Activated CD4-positive, alpha-beta memory T cell treated with anti-CD3 and anti-CD28 coated beads for 36 hours (primary cell): ENCODE results near the gene GDPGP1. TPM values are rescaled to one million over a fixed set of nuclear protein-coding genes. Genes with fewer than 3 reads are reported as not detected.

Source experiments
- CTCF ChIA-PET: fragments of 350-600 bp; sonication (Branson Sonifier 250); formaldehyde crosslinking; loops from one replicate; lab custom pipeline; 2021; ENCODE audit warnings: antibody characterized with exemption, inconsistent platforms; lab: Charles Lee
- POLR2A ChIA-PET: fragments of 350-600 bp; sonication (Branson Sonifier 250); formaldehyde crosslinking; loops from one replicate; lab custom pipeline; 2021; ENCODE audit warnings: antibody characterized with exemption; lab: Charles Lee
- DNase-seq: peaks from one replicate; pipeline ENCODE4 v3.0.0-alpha.2; 2020
- H3K27ac Mint-ChIP-seq: one replicate; pipeline ENCODE4 v1.8.0; 2021; ENCODE audit warnings: mixed read lengths
- H3K27me3 Mint-ChIP-seq: one replicate; pipeline ENCODE4 v1.8.0; 2021; ENCODE audit warnings: mixed read lengths
- H3K36me3 Mint-ChIP-seq: one replicate; pipeline ENCODE4 v1.8.0; 2021; ENCODE audit warnings: mixed read lengths
- H3K4me1 Mint-ChIP-seq: one replicate; pipeline ENCODE4 v1.8.0; 2021; ENCODE audit warnings: low read depth, mixed read lengths
- H3K4me3 Mint-ChIP-seq: one replicate; pipeline ENCODE4 v1.8.0; 2021; ENCODE audit warnings: mild to moderate bottlenecking, mixed read lengths
- H3K9me3 Mint-ChIP-seq: one replicate; pipeline ENCODE4 v1.8.0; 2021; ENCODE audit warnings: mixed read lengths
- intact Hi-C: fragments of 100-400 bp; cut with micrococcal nuclease; formaldehyde crosslinking; loops from one replicate; pipeline ENCODE4 v1.15.1; 2023
- total RNA-seq, 2 experiments: library from RNA; stranded (reverse); gene quantifications; one replicate each; pipeline ENCODE4 v1.2.3, GENCODE V29; 2021

GDPGP1 gene
- total RNA-seq, 2 experiments from 2014 or later = 8.0 to 9.2 TPM

DNA sequence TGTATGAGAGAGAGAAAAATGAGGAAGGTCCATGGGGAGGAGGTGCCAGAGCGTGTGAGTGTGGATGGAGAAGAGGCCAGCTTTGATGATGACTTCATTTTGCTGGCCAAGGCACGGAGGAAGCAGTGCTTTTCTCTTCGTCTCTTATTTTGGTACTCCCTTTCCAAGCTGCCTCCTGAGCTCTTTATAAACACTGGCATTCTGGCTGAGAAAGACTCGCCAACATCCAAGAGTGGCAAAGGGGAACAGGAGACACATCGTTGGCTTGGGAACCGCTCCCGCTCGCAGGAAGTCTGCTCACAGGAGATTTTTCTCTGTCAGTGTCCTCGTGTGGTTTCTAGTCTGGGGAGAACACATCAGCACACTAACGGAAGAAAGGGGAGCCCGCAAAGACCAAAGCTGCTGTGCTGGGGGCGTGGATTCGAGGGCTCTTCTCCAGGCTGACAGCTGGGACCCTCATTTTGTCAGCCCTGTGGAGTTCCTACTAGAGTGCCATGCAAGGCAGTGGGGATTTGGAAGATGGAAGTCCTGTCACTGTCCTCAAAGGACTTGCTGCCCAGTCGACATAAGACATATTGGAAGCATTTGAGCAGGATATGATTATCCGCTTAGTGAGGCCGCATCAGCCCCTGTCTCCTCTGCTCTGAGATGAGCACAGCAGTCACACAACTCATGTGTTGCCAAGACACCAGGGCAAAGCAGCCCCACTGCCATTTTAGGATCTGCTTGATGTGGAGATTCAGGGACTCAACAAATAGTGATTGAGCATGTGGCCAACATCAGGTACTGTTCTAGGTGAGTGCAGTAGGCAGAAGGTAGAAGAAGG lies 40.8 kb upstream of the GDPGP1 start:
- POLR2A ChIA-PET = interaction anchor here (0.6 to 0.7 kb wide), 2 partner anchors 209 to 1546 kb away, joined by 3 read pairs; no protein-coding TSS in a partner anchor
- intact Hi-C loops = no loop called here
- Mint-ChIP-seq H3K27ac (no peak overlapping the region), H3K9me3 (no peaks in the 10 kb centered on the region), H3K4me1 (peaks cover 18% of the 10 kb centered on the region), H3K36me3 (no peaks in the 10 kb centered on the region), H3K27me3 (no peaks in the 10 kb centered on the region), H3K4me3 (no peak overlapping the region)
- DNase-seq = no peak
- CTCF ChIA-PET = interaction anchor here (1.3 kb wide), 1 partner anchor 107 kb away, joined by 3 read pairs; no protein-coding TSS in a partner anchor

DNA sequence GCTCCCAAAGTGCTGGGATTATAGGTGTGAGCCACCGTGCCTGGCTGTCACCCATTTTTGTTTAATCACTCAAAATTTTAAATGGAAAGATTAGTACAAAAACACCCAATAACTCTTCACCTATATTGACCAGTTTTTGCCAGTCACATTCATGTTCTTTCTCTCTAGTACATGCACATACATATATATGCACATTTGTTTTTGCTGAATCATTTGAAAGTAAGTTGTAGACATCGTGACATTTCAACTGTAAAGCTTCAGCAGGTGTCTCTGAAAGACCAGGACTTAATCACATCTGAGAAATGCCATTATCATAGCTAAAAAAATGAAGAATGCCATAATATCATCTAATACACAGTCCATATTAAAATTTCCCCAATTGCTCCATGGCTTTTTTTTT lies 39.4 kb upstream of the GDPGP1 start:
- Mint-ChIP-seq H3K9me3 (no peaks in the 10 kb centered on the region), H3K36me3 (no peaks in the 10 kb centered on the region), H3K27ac (no peak overlapping the region), H3K4me1 (peaks cover 18% of the 10 kb centered on the region), H3K4me3 (no peak overlapping the region), H3K27me3 (no peaks in the 10 kb centered on the region)
- ChIA-PET POLR2A (interaction anchor here (0.7 kb wide), 1 partner anchor 39 kb away, joined by 3 read pairs; the partner anchor contains the start of gene CIB1), CTCF (interaction anchor here (1.3 kb wide), 1 partner anchor 108 kb away, joined by 3 read pairs; no protein-coding TSS in a partner anchor)
- intact Hi-C loops = no loop called here
- DNase-seq = no peak

DNA sequence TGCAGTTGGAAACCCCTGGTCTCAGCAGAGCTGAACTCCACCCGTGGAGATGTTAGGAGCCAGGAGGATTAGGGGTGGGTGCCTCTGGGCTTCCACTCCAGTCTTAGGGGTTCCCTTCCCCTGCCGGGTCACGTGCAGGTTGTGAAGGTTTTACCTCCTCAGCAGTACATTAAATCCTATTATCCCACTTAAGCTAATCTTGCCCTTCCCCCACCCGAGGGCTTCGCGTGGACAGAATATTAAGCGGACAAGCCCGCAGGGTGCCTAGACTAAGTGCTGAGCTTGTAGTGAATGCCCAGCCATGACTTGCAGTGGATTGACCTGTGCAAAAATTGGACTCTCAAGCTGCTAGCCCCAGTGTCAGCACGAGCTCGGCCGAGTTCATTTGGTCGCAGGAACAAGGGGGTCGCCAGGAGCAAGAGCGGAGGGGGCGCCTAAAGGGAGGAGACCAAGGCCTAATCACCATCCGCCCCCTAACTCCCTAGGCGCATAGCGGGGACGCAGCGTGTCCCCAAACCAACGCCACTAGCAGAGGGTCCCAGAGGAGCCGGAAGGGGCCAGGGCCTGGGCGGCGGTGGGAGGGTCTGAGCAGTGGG lies 33.4 kb upstream of the GDPGP1 start:
- DNase-seq = no peak
- H3K27ac Mint-ChIP-seq = peak overlapping the region; percentile 62
- POLR2A ChIA-PET = interaction anchor here (0.8 to 2.6 kb wide), 4 partner anchors 9 to 307 kb away, joined by 3 to 23 read pairs (median 4); partner anchors contain the start of genes AP3S2, CIB1 and GDPGP1
- H3K4me3 Mint-ChIP-seq = peak overlapping the region; percentile 76
- no peaks in the 10 kb centered on the region for H3K27me3 Mint-ChIP-seq
- intact Hi-C loops = loop anchor here (2.0 kb wide), 1 partner anchor 16 kb away; no protein-coding TSS in a partner anchor
- no peaks in the 10 kb centered on the region for H3K36me3 Mint-ChIP-seq
- CTCF ChIA-PET = interaction anchor here (0.6 to 2.6 kb wide), 12 partner anchors 13 to 465 kb away, joined by 3 to 10 read pairs (median 4); no protein-coding TSS in a partner anchor
- H3K9me3 Mint-ChIP-seq = no peaks in the 10 kb centered on the region
- peaks cover 17% of the 10 kb centered on the region for H3K4me1 Mint-ChIP-seq

DNA sequence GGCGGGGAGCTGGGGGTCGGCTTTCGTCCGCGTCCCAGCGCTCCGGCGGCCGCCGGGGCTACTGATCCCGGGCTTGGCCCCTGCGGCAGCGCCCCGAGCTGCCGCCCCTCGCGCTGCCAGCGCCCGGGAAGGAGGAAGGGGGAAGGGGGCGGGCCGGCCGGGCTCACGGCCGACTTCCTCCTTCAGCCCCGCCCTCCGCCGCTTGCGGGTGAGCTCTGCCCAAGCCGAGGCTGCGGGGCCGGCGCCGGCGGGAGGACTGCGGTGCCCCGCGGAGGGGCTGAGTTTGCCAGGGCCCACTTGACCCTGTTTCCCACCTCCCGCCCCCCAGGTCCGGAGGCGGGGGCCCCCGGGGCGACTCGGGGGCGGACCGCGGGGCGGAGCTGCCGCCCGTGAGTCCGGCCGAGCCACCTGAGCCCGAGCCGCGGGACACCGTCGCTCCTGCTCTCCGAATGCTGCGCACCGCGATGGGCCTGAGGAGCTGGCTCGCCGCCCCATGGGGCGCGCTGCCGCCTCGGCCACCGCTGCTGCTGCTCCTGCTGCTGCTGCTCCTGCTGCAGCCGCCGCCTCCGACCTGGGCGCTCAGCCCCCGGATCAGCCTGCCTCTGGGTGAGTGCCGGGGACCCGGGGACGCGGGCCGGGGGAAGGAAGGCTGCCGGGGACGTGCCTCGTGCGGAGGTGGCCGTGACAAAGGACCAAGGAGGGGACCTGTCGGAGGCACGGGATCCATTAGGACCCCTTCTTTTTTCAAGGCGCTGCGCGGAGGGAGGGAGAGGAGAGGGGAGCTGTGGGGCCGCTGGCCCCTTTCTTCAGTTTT lies 32.7 kb upstream of the GDPGP1 start, which contains the start of gene SEMA4B:
Gene SEMA4B (plus strand): TSS at position 201 of the 814 bp plus-strand sequence. CDS start 249 bp downstream, at position 450.
- Mint-ChIP-seq H3K27me3 (no peaks in the 10 kb centered on the region), H3K4me1 (peaks cover 18% of the 10 kb centered on the region), H3K9me3 (no peaks in the 10 kb centered on the region), H3K27ac (peak within 1 kb of the TSS; percentile 62), H3K4me3 (peak within 1 kb of the TSS; percentile 76), H3K36me3 (no peaks in the 10 kb centered on the region)
- intact Hi-C loops = loop anchor here (2.0 kb wide), 1 partner anchor 17 kb away; no protein-coding TSS in a partner anchor
- POLR2A ChIA-PET = interaction anchor here (0.8 to 2.6 kb wide), 5 partner anchors 8 to 308 kb away, joined by 3 to 23 read pairs (median 3); partner anchors contain the start of genes AP3S2, CIB1 and GDPGP1
- peak; percentile 77 for DNase-seq
- CTCF ChIA-PET = interaction anchor here (0.6 to 2.6 kb wide), 13 partner anchors 9 to 466 kb away, joined by 3 to 10 read pairs (median 4); no protein-coding TSS in a partner anchor

DNA sequence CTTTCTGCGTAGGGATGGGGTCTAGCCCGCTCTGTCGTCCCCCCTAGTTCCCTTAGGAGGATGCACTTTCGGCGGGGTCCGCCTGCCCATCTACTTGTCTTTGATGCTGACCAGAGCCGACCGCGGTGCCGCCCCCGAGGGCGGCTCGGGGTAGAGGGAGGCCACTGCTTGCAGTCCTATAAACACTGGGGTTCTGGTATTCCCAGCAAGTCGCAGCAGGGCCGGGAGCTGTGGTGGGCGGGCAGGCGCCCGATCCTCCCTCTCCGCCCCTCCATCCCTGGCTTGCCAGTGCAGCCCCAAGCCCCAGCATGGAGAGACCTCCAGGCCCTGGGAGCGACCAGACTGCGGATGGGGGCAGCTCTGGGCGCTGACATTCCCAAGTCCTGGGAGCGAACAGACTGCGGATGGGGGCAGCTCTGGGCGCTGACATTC lies 32.0 kb upstream of the GDPGP1 start:
- H3K36me3 Mint-ChIP-seq = no peaks in the 10 kb centered on the region
- no peaks in the 10 kb centered on the region for H3K27me3 Mint-ChIP-seq
- CTCF ChIA-PET = interaction anchor here (1.0 to 2.6 kb wide), 3 partner anchors 10 to 19 kb away, joined by 4 to 10 read pairs (median 6); no protein-coding TSS in a partner anchor
- no peak for DNase-seq
- peak overlapping the region; percentile 74 for H3K4me3 Mint-ChIP-seq
- H3K4me1 Mint-ChIP-seq = peaks cover 23% of the 10 kb centered on the region
- H3K9me3 Mint-ChIP-seq = no peaks in the 10 kb centered on the region
- POLR2A ChIA-PET = interaction anchor here (1.0 to 2.6 kb wide), 4 partner anchors 10 to 308 kb away, joined by 3 to 23 read pairs (median 4); partner anchors contain the start of genes AP3S2, CIB1 and GDPGP1
- no peak overlapping the region for H3K27ac Mint-ChIP-seq
- intact Hi-C loops = loop anchor here (2.0 kb wide), 1 partner anchor 17 kb away; no protein-coding TSS in a partner anchor

DNA sequence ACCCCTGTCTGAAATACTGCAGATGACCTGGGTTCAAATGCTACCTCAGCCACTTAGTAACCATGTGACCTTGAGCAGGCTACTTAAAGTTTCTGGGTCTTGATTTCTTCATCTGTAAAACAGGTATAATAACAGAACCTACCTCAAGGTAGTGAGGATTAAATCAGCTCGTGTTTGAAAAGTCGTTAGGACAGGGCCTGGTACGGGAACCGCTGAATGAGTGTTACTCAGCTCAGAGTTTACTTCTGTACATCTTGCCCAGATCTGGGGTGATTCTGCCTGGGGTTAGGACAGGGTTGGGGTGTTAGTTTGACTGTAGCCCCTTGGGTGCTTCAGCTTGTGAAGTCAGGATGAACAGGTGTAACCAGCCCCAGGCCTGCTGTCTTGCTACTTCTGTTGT lies 31.1 kb upstream of the GDPGP1 start:
- POLR2A ChIA-PET = interaction anchor here (1.0 kb wide), 1 partner anchor 26 kb away, joined by 3 read pairs; no protein-coding TSS in a partner anchor
- peaks cover 23% of the 10 kb centered on the region for H3K4me1 Mint-ChIP-seq

DNA sequence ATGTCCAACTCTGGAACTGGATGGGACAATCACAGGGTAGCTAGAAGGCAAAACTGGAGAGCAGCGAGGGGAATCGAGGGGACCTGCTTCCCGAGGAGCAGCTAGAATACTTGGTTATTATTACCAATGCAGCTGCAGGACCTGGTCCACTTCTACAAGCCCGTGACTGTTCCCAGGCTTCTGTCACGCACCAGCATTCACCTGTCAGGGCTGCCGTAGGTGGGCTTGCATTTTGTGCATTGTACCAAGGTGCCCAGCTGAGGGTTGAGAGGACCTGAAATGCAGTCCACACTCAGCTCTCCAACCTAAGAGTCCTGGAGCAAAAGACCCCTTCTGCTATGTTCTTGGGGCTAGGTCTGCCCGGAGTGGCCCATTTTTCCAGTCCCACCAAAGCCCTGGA lies 30.5 kb upstream of the GDPGP1 start:
- ChIA-PET POLR2A (interaction anchor here (1.0 kb wide), 1 partner anchor 25 kb away, joined by 3 read pairs; no protein-coding TSS in a partner anchor), CTCF (interaction anchor here (1.7 kb wide), 1 partner anchor 18 kb away, joined by 5 read pairs; no protein-coding TSS in a partner anchor)
- Mint-ChIP-seq H3K4me3 (no peak overlapping the region), H3K36me3 (no peaks in the 10 kb centered on the region), H3K27ac (no peak overlapping the region), H3K4me1 (peaks cover 23% of the 10 kb centered on the region), H3K9me3 (no peaks in the 10 kb centered on the region), H3K27me3 (no peaks in the 10 kb centered on the region)
- no peak for DNase-seq
- intact Hi-C loops = no loop called here

More for the DNA sequence above, 31.1 kb upstream of the GDPGP1 start:
- CTCF ChIA-PET = interaction anchor here (0.6 to 1.7 kb wide), 2 partner anchors 18 to 724 kb away, joined by 3 to 5 read pairs; no protein-coding TSS in a partner anchor
- peak overlapping the region; percentile 74 for H3K4me3 Mint-ChIP-seq
- no peak overlapping the region for H3K27ac Mint-ChIP-seq
- no peaks in the 10 kb centered on the region for H3K27me3 Mint-ChIP-seq
- no peaks in the 10 kb centered on the region for H3K9me3 Mint-ChIP-seq
- DNase-seq = no peak
- H3K36me3 Mint-ChIP-seq = no peaks in the 10 kb centered on the region
- intact Hi-C loops = no loop called here

DNA sequence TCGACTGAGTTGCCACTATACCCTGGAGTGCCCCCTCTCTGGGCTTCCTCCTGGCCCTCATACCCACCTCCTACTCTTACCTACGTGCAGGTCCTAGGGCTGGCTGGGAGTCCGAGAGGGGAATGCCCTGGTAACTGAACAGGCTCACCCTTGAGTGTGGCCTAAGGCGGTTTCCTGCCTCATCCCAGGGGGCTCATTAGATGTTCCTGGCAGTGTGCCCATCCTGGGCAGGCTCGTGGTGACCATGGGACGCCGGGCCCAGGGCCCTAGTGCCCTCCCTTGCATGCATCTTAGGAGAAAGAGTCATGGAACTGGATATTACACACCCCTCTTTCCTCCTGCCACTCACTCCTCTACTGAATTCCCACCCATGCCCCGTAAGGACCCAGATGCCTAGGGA lies 30.1 kb upstream of the GDPGP1 start:
- CTCF ChIA-PET = interaction anchor here (1.7 to 2.4 kb wide), 2 partner anchors 14 to 17 kb away, joined by 5 to 11 read pairs; no protein-coding TSS in a partner anchor
- Mint-ChIP-seq H3K9me3 (no peaks in the 10 kb centered on the region), H3K27ac (no peak overlapping the region), H3K36me3 (no peaks in the 10 kb centered on the region), H3K4me1 (peaks cover 26% of the 10 kb centered on the region), H3K27me3 (no peaks in the 10 kb centered on the region), H3K4me3 (no peak overlapping the region)
- no peak for DNase-seq
- intact Hi-C loops = no loop called here
- POLR2A ChIA-PET = no interaction called here

DNA sequence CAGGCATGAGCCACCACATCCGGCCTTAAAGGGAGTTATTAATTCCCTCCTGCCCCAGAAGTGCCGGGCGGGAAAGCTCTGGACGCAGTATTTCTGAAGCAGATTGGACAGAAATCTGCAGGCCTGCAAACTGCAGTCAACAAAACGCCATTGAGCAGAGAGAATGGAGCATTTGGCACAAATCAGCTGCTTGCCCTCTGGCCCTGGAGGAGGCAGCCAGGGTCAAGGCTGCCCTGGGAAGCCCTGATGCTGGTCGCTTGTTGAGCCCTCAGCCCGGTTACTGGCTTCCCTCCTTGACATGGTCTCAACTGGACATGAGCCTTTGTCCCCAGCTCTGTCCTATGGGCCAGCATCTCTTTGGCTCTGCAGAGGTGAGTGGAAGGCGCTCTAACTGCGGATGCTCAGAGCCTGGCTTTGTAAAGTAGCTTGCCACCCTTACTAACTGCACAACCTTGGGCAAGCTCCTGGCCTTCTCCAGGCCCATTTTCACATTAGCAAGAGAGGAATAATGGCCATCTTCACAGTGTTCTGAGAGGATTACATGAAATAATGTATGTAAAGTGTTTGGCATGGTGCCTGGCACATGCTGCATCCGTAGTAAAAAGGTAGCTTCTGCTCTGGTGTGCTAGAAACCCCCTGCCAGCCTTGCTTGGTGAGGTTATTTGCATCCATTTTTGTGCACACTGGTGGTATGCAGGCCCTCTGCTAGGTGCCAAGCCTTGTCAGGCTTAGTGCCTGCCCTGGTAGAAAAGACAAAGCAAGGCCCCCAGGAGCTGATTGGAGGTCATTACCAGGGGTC lies 28.8 kb upstream of the GDPGP1 start:
- peaks cover 2% of the 10 kb centered on the region for H3K36me3 Mint-ChIP-seq
- intact Hi-C loops = loop anchor here (5.0 kb wide), 1 partner anchor 108 kb away; no protein-coding TSS in a partner anchor
- H3K27ac Mint-ChIP-seq = no peak overlapping the region
- no peaks in the 10 kb centered on the region for H3K27me3 Mint-ChIP-seq
- no peak overlapping the region for H3K4me3 Mint-ChIP-seq
- ChIA-PET POLR2A (no interaction called here), CTCF (interaction anchor here (1.2 to 2.4 kb wide), 2 partner anchors 13 to 15 kb away, joined by 3 to 11 read pairs; no protein-coding TSS in a partner anchor)
- peaks cover 38% of the 10 kb centered on the region for H3K4me1 Mint-ChIP-seq
- no peak for DNase-seq
- H3K9me3 Mint-ChIP-seq = no peaks in the 10 kb centered on the region

DNA sequence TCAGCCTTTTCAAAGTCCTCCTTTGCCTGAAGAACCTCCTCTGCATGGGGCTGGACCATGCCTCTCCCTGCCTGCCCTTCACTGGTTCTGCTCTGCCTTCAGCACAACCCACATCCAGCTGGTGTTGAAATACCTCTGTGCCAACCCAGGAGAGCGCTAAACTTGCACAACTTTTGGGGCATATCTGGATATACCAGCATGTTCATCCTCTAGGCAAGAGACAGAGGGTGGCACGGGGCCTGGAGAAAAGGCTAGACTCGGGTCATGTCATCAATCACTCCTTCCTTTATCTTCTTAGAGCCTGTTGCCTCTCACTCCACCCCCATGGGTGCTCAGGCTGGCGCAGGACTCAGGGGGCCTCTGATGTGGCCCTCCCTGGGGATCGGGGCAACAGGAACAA lies 28.1 kb upstream of the GDPGP1 start:
- Mint-ChIP-seq H3K27me3 (no peaks in the 10 kb centered on the region), H3K4me1 (peaks cover 38% of the 10 kb centered on the region), H3K9me3 (no peaks in the 10 kb centered on the region), H3K36me3 (peaks cover 2% of the 10 kb centered on the region), H3K4me3 (no peak overlapping the region), H3K27ac (no peak overlapping the region)
- CTCF ChIA-PET = interaction anchor here (1.2 to 2.4 kb wide), 2 partner anchors 12 to 15 kb away, joined by 3 to 11 read pairs; no protein-coding TSS in a partner anchor
- no peak for DNase-seq
- intact Hi-C loops = loop anchor here (5.0 kb wide), 1 partner anchor 109 kb away; no protein-coding TSS in a partner anchor
- POLR2A ChIA-PET = no interaction called here
